Activated CD4-positive, alpha-beta T cell treated with anti-CD3 and anti-CD28 coated beads for 24 hours (primary cell): ENCODE measurements around the gene FSTL5.

Source experiments
- DNase-seq, 2 donors: peaks; one replicate each; pipeline ENCODE4 v3.0.0-alpha.2; 2020; ENCODE audit warnings: low read depth in 2 of 2

The FSTL5 gene

GRCh38 chr4:161714022-161714751 lies 449.6 kb downstream of the FSTL5 start:
- no peak for DNase-seq

- no peak for DNase-seq
Observed at GRCh38 chr4:161704653-161705052, 459.1 kb downstream of the FSTL5 start.

- DNase-seq, result no peak
Observed at GRCh38 chr4:161704040-161704439, 459.8 kb downstream of the FSTL5 start.

- no peak for DNase-seq
Observed at GRCh38 chr4:161702287-161702686, 461.5 kb downstream of the FSTL5 start.

- DNase-seq, result no peak
Observed at GRCh38 chr4:161696944-161697343, 466.9 kb downstream of the FSTL5 start.

GRCh38 chr4:161680146-161680545 lies 483.7 kb downstream of the FSTL5 start:
- DNase-seq, result no peak

- no peak for DNase-seq
Observed at GRCh38 chr4:161664740-161665139, 499.1 kb downstream of the FSTL5 start.

- DNase-seq, result no peak
Observed at GRCh38 chr4:161663844-161664243, 500.0 kb downstream of the FSTL5 start.

- no peak for DNase-seq
Observed at GRCh38 chr4:161658676-161659075, 505.1 kb downstream of the FSTL5 start.

GRCh38 chr4:161657616-161658015 lies 506.2 kb downstream of the FSTL5 start:
- DNase-seq, result no peak

GRCh38 chr4:161656594-161656993 lies 507.2 kb downstream of the FSTL5 start:
- DNase-seq, result no peak

GRCh38 chr4:161655148-161655547 lies 508.7 kb downstream of the FSTL5 start:
- DNase-seq, result no peak

- no peak for DNase-seq
Observed at GRCh38 chr4:161653697-161654096, 510.1 kb downstream of the FSTL5 start.

GRCh38 chr4:161651586-161651985 lies 512.2 kb downstream of the FSTL5 start:
- no peak for DNase-seq

GRCh38 chr4:161650812-161651211 lies 513.0 kb downstream of the FSTL5 start:
- no peak for DNase-seq

GRCh38 chr4:161647757-161648156 lies 516.0 kb downstream of the FSTL5 start:
- no peak for DNase-seq

GRCh38 chr4:161642708-161643107 lies 521.1 kb downstream of the FSTL5 start:
- DNase-seq, result no peak

GRCh38 chr4:161629694-161630441 lies 533.9 kb downstream of the FSTL5 start:
- DNase-seq, result no peak

GRCh38 chr4:161604516-161605300 lies 559.1 kb downstream of the FSTL5 start:
- no peak for DNase-seq

- DNase-seq, result no peak
Observed at GRCh38 chr4:161601011-161601410, 562.8 kb downstream of the FSTL5 start.

- no peak for DNase-seq
Observed at GRCh38 chr4:161595230-161595771, 568.5 kb downstream of the FSTL5 start.

- no peak for DNase-seq
Observed at GRCh38 chr4:161585011-161585410, 578.8 kb downstream of the FSTL5 start.
